Measurements from ENCODE around the gene ZNF503.
A peak's percentile ranks its signal among the peaks of the same experiment; 100 is the strongest.

The ZNF503 gene

GRCh38 chr10:75432763-75433162, 31.2 kb upstream of the ZNF503 start:
- DNase-seq (ENCODE audit: extremely low spot score) = no peak
- POLR2A ChIA-PET = no interaction called here
- CTCF ChIA-PET = interaction anchor here (1.2 kb wide), 1 partner anchor 16 kb away, joined by 3 read pairs; no protein-coding TSS in a partner anchor
- no peak for TF ChIP-seq CTCF (IDR thresholded peaks at IDR 0.05; ENCODE audit: control extremely low read depth, extremely low read depth, low read depth, missing control alignments)

- CTCF ChIA-PET = interaction anchor here (1.2 kb wide), 1 partner anchor 16 kb away, joined by 3 read pairs; no protein-coding TSS in a partner anchor
- no peak for TF ChIP-seq CTCF (IDR thresholded peaks at IDR 0.05; ENCODE audit: control extremely low read depth, extremely low read depth, low read depth, missing control alignments)
- POLR2A ChIA-PET = no interaction called here
- DNase-seq (ENCODE audit: extremely low spot score) = no peak
Measured at GRCh38 chr10:75432176-75432575, 30.6 kb upstream of the ZNF503 start.

GRCh38 chr10:75431180-75432111, 29.9 kb upstream of the ZNF503 start, which contains the start of gene LRMDA:
Gene LRMDA, plus strand, starts transcription at chr10:75431624.
- CTCF ChIA-PET = interaction anchor here (1.2 to 1.3 kb wide), 2 partner anchors 11 to 15 kb away, joined by 3 to 5 read pairs; no protein-coding TSS in a partner anchor
- DNase-seq (ENCODE audit: extremely low spot score) = peak; percentile 34
- POLR2A ChIA-PET = no interaction called here
- no peak for TF ChIP-seq CTCF (IDR thresholded peaks at IDR 0.05; ENCODE audit: control extremely low read depth, extremely low read depth, low read depth, missing control alignments)

- ChIA-PET POLR2A (interaction anchor here (0.6 kb wide), 1 partner anchor 71 kb away, joined by 8 read pairs; no protein-coding TSS in a partner anchor), CTCF (interaction anchor here (0.9 to 1.3 kb wide), 3 partner anchors 8 to 21 kb away, joined by 4 to 5 read pairs (median 5); no protein-coding TSS in a partner anchor)
- TF ChIP-seq CTCF (IDR thresholded peaks at IDR 0.05; ENCODE audit: control extremely low read depth, extremely low read depth, low read depth, missing control alignments) = no peak
- no peak for DNase-seq (ENCODE audit: extremely low spot score)
Measured at GRCh38 chr10:75430000-75430763, 28.6 kb upstream of the ZNF503 start.

GRCh38 chr10:75429159-75429827, 27.7 kb upstream of the ZNF503 start:
- POLR2A ChIA-PET = no interaction called here
- CTCF ChIA-PET = interaction anchor here (0.9 to 1.3 kb wide), 2 partner anchors 9 to 22 kb away, joined by 4 to 5 read pairs; no protein-coding TSS in a partner anchor
- no peak for DNase-seq (ENCODE audit: extremely low spot score)
- no peak for TF ChIP-seq CTCF (IDR thresholded peaks at IDR 0.05; ENCODE audit: control extremely low read depth, extremely low read depth, low read depth, missing control alignments)
